ENCODE data around the gene C1QB. TPM values are rescaled to one million over a fixed set of nuclear protein-coding genes. Genes with fewer than 3 reads are reported as not detected.

Gene C1QB
- total and polyA plus RNA-seq, 2 of the 8 experiments (the other 6 are each of a cell fraction or from before 2014, with no cell fraction given): not detected

DNA sequence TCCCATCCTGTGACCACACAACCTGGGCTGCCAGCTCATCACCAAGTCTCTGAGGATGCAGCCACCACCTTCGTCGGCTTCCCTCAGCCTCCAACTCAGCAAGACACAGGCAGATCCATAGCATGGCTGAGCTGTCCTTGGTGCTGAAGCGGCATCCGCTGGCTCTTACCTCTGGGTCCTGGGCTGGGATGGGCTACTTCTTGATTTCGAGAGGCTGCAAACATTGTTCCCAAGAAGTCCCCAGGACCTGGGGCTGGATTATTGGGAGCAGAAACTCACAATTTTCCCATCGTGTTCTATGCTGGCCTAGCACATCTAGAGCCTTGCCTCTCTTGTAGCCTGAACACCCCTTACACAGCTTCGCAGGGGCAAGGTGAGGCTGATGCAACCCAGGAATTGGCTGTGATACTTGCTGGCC lies 41.5 kb upstream of the C1QB start:
- Histone ChIP-seq H2BK20ac (ENCODE audit: low read length) (no peak overlapping the region), H3K27me3 (replicated peaks in 1 of 4; ENCODE audit: control insufficient read depth in 3 of 4, extremely low read depth in 1 of 4, insufficient read depth in 3 of 4, low read length in 3 of 4) (no peaks in the 10 kb centered on the region; a peak in 2 of 7 replicates), H3K9me3 (ENCODE audit: insufficient read depth in 2 of 2, low read depth in 1 of 2, low read length in 1 of 2) (no peaks in the 10 kb centered on the region), H3K23me2 (ENCODE audit: low read depth, low read length) (no peaks in the 10 kb centered on the region; the same call in 1 of the 2 replicates), H2BK120ac (replicated peaks; ENCODE audit: low read depth, low read length) (no peak overlapping the region), H3K79me2 (ENCODE audit: control insufficient read depth in 1 of 2, insufficient read depth in 2 of 2, low read length in 2 of 2) (no peaks in the 10 kb centered on the region), H3K4me3 (ENCODE audit: extremely low read depth in 1 of 4, insufficient read depth in 2 of 4, low read depth in 3 of 4, low read length in 4 of 4) (no peak overlapping the region), H3K4ac (replicated peaks; ENCODE audit: insufficient read length, low read depth, low read length) (no peak overlapping the region), H2BK15ac (ENCODE audit: low read length) (no peak overlapping the region), H2AK5ac (ENCODE audit: low read depth, low read length) (no peak overlapping the region), H3K9ac (replicated peaks in 1 of 4; ENCODE audit: extremely low read depth in 1 of 4, low read depth in 3 of 4, low read length in 3 of 4) (no peak overlapping the region), H4K8ac (ENCODE audit: extremely low read depth, insufficient read depth, low read length) (no peak overlapping the region), H2AFZ (ENCODE audit: low read length) (no peak overlapping the region), H2BK12ac (ENCODE audit: low read depth, low read length) (no peak overlapping the region), H3K27ac (ENCODE audit: low read depth, low read length) (no peak overlapping the region), H2BK5ac (ENCODE audit: low read depth, low read length) (no peak overlapping the region), H3K56ac (replicated peaks; ENCODE audit: insufficient read length, low read depth, low read length) (no peak overlapping the region), H4K5ac (ENCODE audit: insufficient read length, low read depth, low read length) (no peak overlapping the region), H4K20me1 (replicated peaks in 1 of 2; ENCODE audit: control insufficient read depth in 1 of 2, insufficient read depth in 2 of 2, low read length in 2 of 2) (peaks cover 0 to 8% of the 10 kb centered on the region in 2 experiments), H3K18ac (ENCODE audit: extremely low read depth, low read length) (no peak overlapping the region), H4K91ac (replicated peaks; ENCODE audit: insufficient read length, low read length) (no peak overlapping the region), H3K4me2 (ENCODE audit: insufficient read depth in 1 of 2, low read depth in 2 of 2, low read length in 2 of 2) (no peak overlapping the region), H3K23ac (ENCODE audit: insufficient read length) (no peak overlapping the region), H3K4me1 (replicated peaks in 1 of 4; ENCODE audit: control insufficient read depth in 3 of 4, insufficient read depth in 4 of 4, low read length in 3 of 4) (peaks cover 0 to 6% (median 3%) of the 10 kb centered on the region in 4 experiments; a peak in 6 of 7 replicates), H3K79me1 (ENCODE audit: low read depth, low read length) (no peaks in the 10 kb centered on the region), H3K36me3 (ENCODE audit: control insufficient read depth in 2 of 4, insufficient read depth in 4 of 4, low read length in 3 of 4) (no peaks in the 10 kb centered on the region), H3K14ac (ENCODE audit: insufficient read length) (no peak overlapping the region)
- CTCF ChIA-PET (ENCODE audit: partially characterized antibody): interaction anchor here (0.9 to 2.4 kb wide), 9 partner anchors 11 to 480 kb away, joined by 3 to 13 read pairs (median 4); no protein-coding TSS in a partner anchor
- POLR2A ChIA-PET (ENCODE audit: partially characterized antibody): interaction anchor here (1.3 to 1.8 kb wide), 3 partner anchors 11 to 28 kb away, joined by 3 to 7 read pairs (median 3); no protein-coding TSS in a partner anchor
- DNase-seq (ENCODE audit: low read depth in 1 of 2, low spot score in 2 of 2): peak; percentile 54 to 92
- FAIRE-seq: peak; percentile 66
- 37% methylated on average over 7 of the region's 7 CpGs; no CpG with 5 or more reads in 1 of the 2 experiments for WGBS, 2 experiments (ENCODE audit: extremely low coverage in 1 of 2, insufficient coverage in 1 of 2, insufficient read length in 1 of 2, insufficient replicate concordance in 2 of 2, low coverage in 1 of 2, low lambda C conversion rate in 2 of 2, missing lambda C conversion rate in 1 of 2)
- TF ChIP-seq SP4 (IDR thresholded peaks at IDR 0.05; ENCODE audit: low read length) (no peak), CTCF (IDR thresholded peaks at IDR 0.05; ENCODE audit: control extremely low read depth in 1 of 3, insufficient read depth in 1 of 3, low read depth in 1 of 3, low read length in 3 of 3) (no peak), TEAD4 (IDR thresholded peaks at IDR 0.05; ENCODE audit: low read depth, low read length) (0 out of 2 replicates have a peak, but pooled peaks have one; percentile 15), EGR1 (IDR thresholded peaks at IDR 0.05; ENCODE audit: borderline replicate concordance, low read depth, low read length) (no peak), NANOG (IDR thresholded peaks at IDR 0.05; ENCODE audit: insufficient read depth, low read depth, low read length, poor library complexity, severe bottlenecking) (no peak), POLR2A (IDR thresholded peaks at IDR 0.05; ENCODE audit: control extremely low read depth in 1 of 2, low read depth in 2 of 2, low read length in 2 of 2) (no peak), TCF12 (IDR thresholded peaks at IDR 0.05; ENCODE audit: low read depth, low read length) (no peak), GTF2F1 (IDR thresholded peaks at IDR 0.05; ENCODE audit: borderline replicate concordance, low read depth, low read length) (no peak), ZNF274 (IDR thresholded peaks at IDR 0.05; ENCODE audit: borderline replicate concordance, extremely low read depth, low read length) (no peak), EZH2 (IDR thresholded peaks at IDR 0.05; ENCODE audit: low read depth, low read length, severe bottlenecking) (no peak)
- TF ChIP-seq, protein P1, sequence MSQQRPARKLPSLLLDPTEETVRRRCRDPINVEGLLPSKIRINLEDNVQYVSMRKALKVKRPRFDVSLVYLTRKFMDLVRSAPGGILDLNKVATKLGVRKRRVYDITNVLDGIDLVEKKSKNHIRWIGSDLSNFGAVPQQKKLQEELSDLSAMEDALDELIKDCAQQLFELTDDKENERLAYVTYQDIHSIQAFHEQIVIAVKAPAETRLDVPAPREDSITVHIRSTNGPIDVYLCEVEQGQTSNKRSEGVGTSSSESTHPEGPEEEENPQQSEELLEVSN (IDR thresholded peaks at IDR 0.05): no peak
